Type B pancreatic cell (in vitro differentiated cells): ENCODE measurements around the gene KPNA1. TPM values are rescaled to one million over a fixed set of nuclear protein-coding genes. Genes with fewer than 3 reads are reported as not detected.

Experiments
- DNase-seq: peaks from one replicate; pipeline ENCODE4 v3.0.0; 2021; ENCODE audit warnings: mixed read lengths; ENCODE audit not compliant: unreplicated experiment; ENCODE audit errors: extremely low spot score
- H3K27ac Mint-ChIP-seq: 2 replicates; pipeline ENCODE4 v1.8.0; 2021; ENCODE audit warnings: mild to moderate bottlenecking, mixed read lengths
- H3K27me3 Mint-ChIP-seq: 2 replicates; pipeline ENCODE4 v1.8.0; 2021; ENCODE audit warnings: mixed read lengths
- H3K36me3 Mint-ChIP-seq: 2 replicates; pipeline ENCODE4 v1.8.0; 2021; ENCODE audit warnings: mixed read lengths
- H3K4me1 Mint-ChIP-seq: one replicate; pipeline ENCODE4 v1.8.0; 2021; ENCODE audit warnings: mixed read lengths; ENCODE audit not compliant: unreplicated experiment
- H3K4me3 Mint-ChIP-seq: 2 replicates; pipeline ENCODE4 v1.8.0; 2021; ENCODE audit warnings: mild to moderate bottlenecking, mixed read lengths
- H3K9me3 Mint-ChIP-seq: 2 replicates; pipeline ENCODE4 v1.8.0; 2021; ENCODE audit warnings: mixed read lengths
- CTCF ChIP-seq: fragments of 200-600 bp; sonication (generic); conservative IDR thresholded peaks from 2 replicates; pipeline ENCODE4 v1.5.0; 2021; ENCODE audit warnings: antibody characterized with exemption, mild to moderate bottlenecking
- total RNA-seq: library from RNA; stranded (reverse); gene quantifications from 2 replicates; pipeline ENCODE4 v1.2.1, GENCODE V29; 2021; ENCODE audit warnings: low replicate concordance

KPNA1 gene
- total RNA-seq, 1 donor from 2014 or later = 67.7 TPM

- no peak for TF ChIP-seq CTCF
- no peak overlapping the region for H3K27ac Mint-ChIP-seq
- H3K4me1 Mint-ChIP-seq = no peaks in the 10 kb centered on the region
- peaks cover 9% of the 10 kb centered on the region for H3K36me3 Mint-ChIP-seq
- no peak for DNase-seq
- no peaks in the 10 kb centered on the region for H3K27me3 Mint-ChIP-seq
- H3K9me3 Mint-ChIP-seq = no peaks in the 10 kb centered on the region
- no peak overlapping the region for H3K4me3 Mint-ChIP-seq
These were observed 111.2 kb downstream of the KPNA1 start for GRCh38 chr3:122403489-122403888.

GRCh38 chr3:122398920-122399319, 115.8 kb downstream of the KPNA1 start:
- H3K4me1 Mint-ChIP-seq = no peaks in the 10 kb centered on the region
- no peaks in the 10 kb centered on the region for H3K27me3 Mint-ChIP-seq
- no peak overlapping the region for H3K27ac Mint-ChIP-seq
- no peak for TF ChIP-seq CTCF
- H3K9me3 Mint-ChIP-seq = no peaks in the 10 kb centered on the region
- no peak for DNase-seq
- peaks cover 8% of the 10 kb centered on the region for H3K36me3 Mint-ChIP-seq
- no peak overlapping the region for H3K4me3 Mint-ChIP-seq

- no peak overlapping the region for H3K4me3 Mint-ChIP-seq
- no peaks in the 10 kb centered on the region for H3K27me3 Mint-ChIP-seq
- no peak overlapping the region for H3K27ac Mint-ChIP-seq
These were observed 117.5 kb downstream of the KPNA1 start for GRCh38 chr3:122397201-122397600.

GRCh38 chr3:122396511-122396910, 118.2 kb downstream of the KPNA1 start:
- H3K4me3 Mint-ChIP-seq = no peak overlapping the region

More at GRCh38 chr3:122397201-122397600, 117.5 kb downstream of the KPNA1 start:
- no peak for TF ChIP-seq CTCF
- Mint-ChIP-seq H3K9me3 (no peaks in the 10 kb centered on the region), H3K36me3 (peaks cover 4% of the 10 kb centered on the region), H3K4me1 (peaks cover 4% of the 10 kb centered on the region)
- DNase-seq = no peak

GRCh38 chr3:122395582-122395981, 119.2 kb downstream of the KPNA1 start:
- Mint-ChIP-seq H3K36me3 (peaks cover 4% of the 10 kb centered on the region), H3K27ac (no peak overlapping the region), H3K9me3 (no peaks in the 10 kb centered on the region), H3K4me1 (peaks cover 4% of the 10 kb centered on the region), H3K27me3 (no peaks in the 10 kb centered on the region), H3K4me3 (no peak overlapping the region)
- DNase-seq = no peak
- no peak for TF ChIP-seq CTCF

More at GRCh38 chr3:122396511-122396910, 118.2 kb downstream of the KPNA1 start:
- H3K27ac Mint-ChIP-seq = no peak overlapping the region
- DNase-seq = no peak
- no peaks in the 10 kb centered on the region for H3K9me3 Mint-ChIP-seq
- peaks cover 4% of the 10 kb centered on the region for H3K4me1 Mint-ChIP-seq
- no peak for TF ChIP-seq CTCF
- peaks cover 4% of the 10 kb centered on the region for H3K36me3 Mint-ChIP-seq
- H3K27me3 Mint-ChIP-seq = no peaks in the 10 kb centered on the region

- DNase-seq = no peak
- peak overlapping the region; percentile 44 for H3K27ac Mint-ChIP-seq
- H3K36me3 Mint-ChIP-seq = peaks cover 4% of the 10 kb centered on the region
- H3K9me3 Mint-ChIP-seq = no peaks in the 10 kb centered on the region
- peaks cover 4% of the 10 kb centered on the region for H3K4me1 Mint-ChIP-seq
- no peak overlapping the region for H3K4me3 Mint-ChIP-seq
- no peaks in the 10 kb centered on the region for H3K27me3 Mint-ChIP-seq
- no peak for TF ChIP-seq CTCF
These were observed 120.6 kb downstream of the KPNA1 start for GRCh38 chr3:122394173-122394572.
